Stimulated activated CD8-positive, alpha-beta memory T cell treated with anti-CD3 and anti-CD28 coated beads, Interleukin-12 subunit alpha, Interleukin-12 subunit beta, amount 100 ng/mL, for 4 hours (primary cell): ENCODE data around the gene SPOCK2.
"Not testable (repeated sequence)": the region's sequence is repeated elsewhere in the genome, so short reads cannot be mapped to it uniquely, and the experiment has no call there.

ENCODE experiments used
- DNase-seq: peaks from one replicate; pipeline ENCODE4 v3.0.0-alpha.2; 2020; ENCODE audit warnings: low read depth

SPOCK2 gene, protein sequence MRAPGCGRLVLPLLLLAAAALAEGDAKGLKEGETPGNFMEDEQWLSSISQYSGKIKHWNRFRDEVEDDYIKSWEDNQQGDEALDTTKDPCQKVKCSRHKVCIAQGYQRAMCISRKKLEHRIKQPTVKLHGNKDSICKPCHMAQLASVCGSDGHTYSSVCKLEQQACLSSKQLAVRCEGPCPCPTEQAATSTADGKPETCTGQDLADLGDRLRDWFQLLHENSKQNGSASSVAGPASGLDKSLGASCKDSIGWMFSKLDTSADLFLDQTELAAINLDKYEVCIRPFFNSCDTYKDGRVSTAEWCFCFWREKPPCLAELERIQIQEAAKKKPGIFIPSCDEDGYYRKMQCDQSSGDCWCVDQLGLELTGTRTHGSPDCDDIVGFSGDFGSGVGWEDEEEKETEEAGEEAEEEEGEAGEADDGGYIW

GRCh38 chr10:72087969-72088888 lies at the start of gene SPOCK2:
TSS of gene SPOCK2 (minus strand) at chr10:72088551. CDS start at chr10:72088328, 223 bp downstream.
- DNase-seq = peak; percentile 42

GRCh38 chr10:72137583-72137982 lies 49.2 kb upstream of the SPOCK2 start:
- DNase-seq = no peak

DNA sequence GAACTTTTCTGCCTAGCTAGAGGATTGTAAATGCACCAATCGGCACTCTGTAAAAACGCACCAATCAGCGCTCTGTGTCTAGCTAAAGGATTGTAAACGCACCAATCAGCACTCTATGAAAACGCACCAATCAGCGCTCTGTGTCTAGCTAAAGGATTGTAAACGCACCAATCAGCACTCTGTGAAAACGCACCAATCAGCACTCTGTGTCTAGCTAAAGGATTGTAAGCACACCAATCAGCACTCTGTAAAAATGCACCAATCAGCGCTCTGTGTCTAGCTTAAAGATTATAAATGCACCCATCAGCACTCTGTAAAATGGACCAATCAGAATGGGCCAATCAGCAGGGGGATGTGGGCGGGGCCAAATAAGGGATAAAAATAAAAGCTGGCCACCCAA lies 47.9 kb upstream of the SPOCK2 start:
- DNase-seq = not testable (repeated sequence)

DNA sequence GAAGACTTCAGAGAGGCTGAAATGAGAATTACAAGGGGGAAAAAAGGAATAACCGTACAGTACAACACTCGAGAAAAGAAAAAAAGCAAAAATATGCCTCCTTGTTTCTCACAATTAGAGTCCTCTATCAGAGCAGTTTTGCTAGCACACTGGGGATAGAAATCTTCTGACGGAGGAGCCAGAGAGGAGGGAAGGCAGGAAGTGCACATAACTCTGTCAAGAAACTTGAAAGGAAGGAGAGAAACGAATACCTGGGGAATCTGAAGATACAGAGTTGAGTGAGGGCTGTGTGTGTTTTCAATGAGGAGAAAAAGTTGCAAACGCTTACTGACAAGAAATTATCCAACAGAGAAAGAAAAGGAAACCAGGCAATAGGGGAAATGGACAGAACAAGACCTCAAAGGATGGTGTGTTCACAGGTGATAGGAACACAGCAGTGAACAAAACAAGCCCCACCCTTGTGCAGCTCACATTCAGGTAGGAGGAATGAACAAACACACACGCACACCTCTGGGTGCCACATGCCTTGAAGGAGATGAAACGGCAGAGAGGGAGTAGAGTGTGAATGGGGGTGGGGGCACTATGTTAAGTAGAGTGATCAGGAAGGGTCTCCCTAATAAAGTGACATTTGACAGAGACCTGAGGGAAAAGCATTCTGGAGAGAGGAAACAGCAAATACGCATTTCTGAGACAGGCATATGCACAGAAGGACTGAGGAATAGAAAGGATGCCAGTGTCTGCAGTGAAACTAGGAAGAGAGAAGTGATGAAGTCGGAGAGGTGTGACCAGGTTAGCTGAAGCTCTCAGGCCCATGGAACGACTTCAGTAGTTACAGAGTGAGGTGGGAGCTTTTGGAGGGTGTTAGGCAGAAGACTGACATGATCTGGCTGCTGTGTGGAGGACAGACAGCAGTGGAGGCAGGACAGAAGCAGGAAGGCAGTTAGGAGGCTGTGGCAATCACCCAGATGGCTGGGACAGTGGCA lies 46.7 kb upstream of the SPOCK2 start:
- DNase-seq = no peak

GRCh38 chr10:72133517-72133916 lies 45.2 kb upstream of the SPOCK2 start:
- no peak for DNase-seq

- DNase-seq = no peak
These were observed 44.5 kb upstream of the SPOCK2 start for GRCh38 chr10:72132854-72133253.

- DNase-seq = no peak
These were observed 39.2 kb upstream of the SPOCK2 start for GRCh38 chr10:72127571-72127970.

GRCh38 chr10:72126872-72127232 lies 38.5 kb upstream of the SPOCK2 start:
- no peak for DNase-seq

- no peak for DNase-seq
These were observed 38.0 kb upstream of the SPOCK2 start for GRCh38 chr10:72126184-72126871.

DNA sequence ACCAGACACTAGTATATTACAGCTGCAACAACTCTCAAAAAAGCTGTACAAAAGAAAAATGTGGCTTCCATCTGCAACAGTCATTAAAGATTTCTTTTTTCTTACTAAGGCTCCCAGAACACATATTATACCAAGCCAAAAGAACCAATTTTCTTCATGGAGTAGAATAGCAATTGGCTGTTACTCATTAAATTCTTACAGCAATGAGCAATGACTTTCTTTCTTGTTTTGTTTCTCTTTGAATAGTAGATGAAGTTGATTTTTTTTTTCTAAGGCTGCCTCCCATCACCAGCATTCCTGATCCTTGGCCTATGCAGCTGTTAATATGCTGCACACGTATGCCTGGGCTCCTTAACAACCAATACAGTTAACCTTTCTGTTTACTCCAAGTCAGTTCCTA lies 36.6 kb upstream of the SPOCK2 start:
- DNase-seq = no peak

- DNase-seq = no peak
These were observed 36.0 kb upstream of the SPOCK2 start for GRCh38 chr10:72124381-72124780.

GRCh38 chr10:72123616-72124015 lies 35.3 kb upstream of the SPOCK2 start:
- DNase-seq = no peak

- no peak for DNase-seq
These were observed 33.9 kb upstream of the SPOCK2 start for GRCh38 chr10:72122221-72122620.

DNA sequence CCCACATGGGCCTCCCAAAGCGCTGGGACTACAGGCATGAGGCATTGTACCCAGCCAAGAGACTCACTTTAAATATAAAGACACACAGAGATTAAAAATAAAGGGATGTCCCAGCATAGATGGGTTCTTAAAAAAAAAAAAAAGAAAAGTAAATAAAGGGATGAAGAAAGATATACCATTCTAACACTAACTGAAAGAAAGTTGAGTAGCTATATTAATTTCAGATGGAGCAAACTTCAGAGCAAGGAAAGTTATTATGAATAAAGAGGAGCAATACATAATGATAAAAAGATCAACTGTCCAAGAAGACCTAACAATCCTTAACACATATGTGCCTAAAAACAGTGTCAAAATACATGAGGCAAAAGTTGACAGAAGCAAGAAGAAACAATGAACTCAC lies 33.0 kb upstream of the SPOCK2 start:
- no peak for DNase-seq

- no peak for DNase-seq
These were observed 28.0 kb upstream of the SPOCK2 start for GRCh38 chr10:72116372-72116771.

DNA sequence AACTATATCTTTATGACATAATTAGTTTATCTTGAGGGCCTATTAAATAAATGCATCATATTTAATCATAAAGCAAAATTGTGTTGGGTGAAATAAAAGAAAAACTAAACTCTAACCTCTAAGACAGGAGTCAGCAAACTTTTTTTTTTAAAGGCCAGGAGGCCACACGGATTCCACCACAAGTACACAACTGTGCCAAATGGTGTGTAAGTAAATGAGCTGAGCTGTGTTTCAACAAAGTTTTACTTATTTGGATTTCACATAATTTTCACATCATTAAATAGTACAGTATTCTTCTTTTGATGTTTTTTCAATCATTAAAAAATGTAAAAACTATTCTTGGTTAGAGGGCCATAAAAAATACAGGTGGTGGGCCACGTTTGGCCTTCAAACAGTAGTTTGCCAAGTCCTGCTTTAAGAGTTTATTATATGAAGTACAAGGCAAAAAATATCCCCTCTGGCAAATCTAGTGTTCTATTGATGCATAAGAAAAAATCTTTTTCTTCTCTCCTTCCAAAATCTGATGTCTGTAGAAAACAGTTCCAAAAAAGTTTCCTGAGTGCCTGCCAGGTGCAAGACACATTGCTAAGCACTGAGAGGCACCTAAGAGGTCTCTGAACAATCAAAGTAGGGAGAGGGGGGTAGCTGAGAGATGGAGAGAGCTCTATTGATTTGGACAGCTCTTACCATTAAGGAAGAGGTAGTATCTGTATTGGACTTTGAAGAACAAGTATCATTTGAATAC lies 26.5 kb upstream of the SPOCK2 start:
- DNase-seq = no peak

GRCh38 chr10:72110673-72111401 lies 22.5 kb upstream of the SPOCK2 start:
- no peak for DNase-seq

DNA sequence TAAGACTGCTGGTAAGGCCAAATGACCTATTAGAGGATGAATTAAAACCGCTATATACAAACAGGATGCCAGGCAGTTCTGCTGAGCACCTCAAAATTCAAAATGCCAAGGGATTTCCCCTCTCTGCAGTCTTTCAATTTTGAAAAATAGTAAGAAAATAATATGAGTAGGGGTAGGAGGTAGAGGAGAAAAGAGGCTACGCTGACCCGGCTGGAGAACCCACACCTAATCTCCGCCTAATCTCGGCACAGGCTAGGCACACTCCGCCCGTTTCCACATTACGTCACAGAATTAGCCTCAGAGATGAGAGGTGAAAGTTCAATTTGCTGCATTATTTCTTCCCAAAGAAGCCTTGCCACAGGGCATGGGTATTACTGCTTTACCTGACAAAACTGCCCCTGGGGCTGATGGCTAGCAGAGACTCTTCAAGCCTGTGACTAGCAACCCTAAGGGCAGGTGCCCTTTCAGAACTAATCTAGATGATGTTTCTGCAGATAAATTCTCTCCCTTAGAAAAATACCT lies 21.3 kb upstream of the SPOCK2 start:
- no peak for DNase-seq

DNA sequence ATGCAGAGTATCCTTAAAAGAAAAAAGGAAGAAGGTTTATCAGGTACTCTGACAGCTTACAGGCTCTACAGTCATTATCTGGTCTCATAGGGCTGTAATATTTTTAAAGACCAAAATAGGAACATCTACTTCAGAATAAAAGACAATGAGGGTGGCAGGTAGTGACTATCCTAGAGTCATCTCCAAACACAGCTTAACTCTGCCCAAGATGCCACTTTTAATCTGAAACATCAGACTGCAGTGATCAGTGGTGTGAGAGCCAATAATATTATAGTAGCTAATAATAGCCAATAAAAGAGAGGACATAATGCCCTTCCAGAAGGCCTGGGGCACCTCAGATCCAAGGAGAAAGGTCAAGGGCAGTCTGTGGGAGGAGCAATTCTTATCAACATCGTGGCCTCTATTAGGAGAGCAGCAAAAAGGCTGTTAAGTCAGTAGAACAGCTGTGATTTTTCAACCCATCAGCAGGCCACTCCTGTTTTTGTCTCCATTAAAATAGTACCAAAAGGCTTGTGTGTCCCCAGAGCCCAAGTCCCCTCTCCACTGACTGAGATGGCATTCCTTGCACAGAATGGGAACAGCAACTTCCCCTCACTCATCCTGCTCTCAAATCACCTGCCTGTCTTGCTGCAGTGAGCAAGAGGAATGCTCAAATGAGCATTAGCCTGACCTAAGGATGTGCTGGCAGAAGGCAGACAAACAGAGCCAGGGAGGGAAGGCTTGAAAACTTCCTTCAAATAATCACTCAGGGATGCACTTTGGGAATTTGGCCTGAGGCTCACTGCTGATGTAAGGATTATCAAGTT lies 20.7 kb upstream of the SPOCK2 start:
- no peak for DNase-seq
